ENCODE data around the gene HAPLN3. TPM values are rescaled to one million over a fixed set of nuclear protein-coding genes. Genes with fewer than 3 reads are reported as not detected.

The HAPLN3 gene
- total and polyA plus RNA-seq, 10 of the 15 experiments (the other 5 are each of a cell fraction or from before 2014, with no cell fraction given) = 0.20 to 5.0 (median 1.4) TPM; not detected in 1

- no peak overlapping the region for H3K4me3 ChIP-seq
- H3K79me2 ChIP-seq (ENCODE audit: control insufficient read depth, insufficient read depth, low read length) = no peaks in the 10 kb centered on the region
- RAD21 ChIA-PET (ENCODE audit: unreplicated experiment) = no interaction called here
- no peaks in the 10 kb centered on the region for H3K36me3 ChIP-seq (ENCODE audit: control insufficient read depth in 2 of 2, insufficient read depth in 2 of 2, low read length in 1 of 2)
- no peak overlapping the region for H3K9ac ChIP-seq (ENCODE audit: control insufficient read depth, insufficient read depth, low read length)
- POLR2A ChIA-PET = no interaction called here
- 37% methylated on average over 7 of the region's 7 CpGs for WGBS (ENCODE audit: insufficient coverage, insufficient replicate concordance, low lambda C conversion rate, missing lambda C conversion rate)
- CTCF ChIA-PET = interaction anchor here (1.4 kb wide), 1 partner anchor 20 kb away, joined by 4 read pairs; no protein-coding TSS in a partner anchor
- no peaks in the 10 kb centered on the region for H3K27me3 ChIP-seq (replicated peaks in 1 of 2; ENCODE audit: control insufficient read depth in 2 of 2, insufficient read depth in 2 of 2, low read length in 1 of 2)
- H3K27ac ChIP-seq (ENCODE audit: control insufficient read depth, insufficient read depth) = no peak overlapping the region
- FAIRE-seq = no peak
- intact Hi-C loops (cut with micrococcal nuclease; ENCODE audit: unreplicated experiment) = no loop called here
- no peaks in the 10 kb centered on the region; the same call in 2 of the 3 replicates for H3K9me3 ChIP-seq (replicated peaks; ENCODE audit: control insufficient read depth, insufficient read depth, low read length)
- SMC1A ChIA-PET (ENCODE audit: uncharacterized antibody, unreplicated experiment) = no interaction called here
- BruUV-seq (replicated peaks) = no TSS peak
- TF ChIP-seq SUZ12 (IDR thresholded peaks at IDR 0.05; ENCODE audit: unreplicated experiment) = no peak
- TF ChIP-seq CREM (IDR thresholded peaks at IDR 0.05; ENCODE audit: low read depth) = no peak
- no peak for TF ChIP-seq PKNOX1 (IDR thresholded peaks at IDR 0.05)
- no peaks in the 10 kb centered on the region for H3K4me1 ChIP-seq (ENCODE audit: control insufficient read depth, insufficient read depth, low read length)
- no peak overlapping the region for H3K4me2 ChIP-seq (ENCODE audit: control insufficient read depth, insufficient read depth)
- no peak for ATAC-seq
- no peaks in the 10 kb centered on the region for H4K20me1 ChIP-seq (ENCODE audit: control insufficient read depth, insufficient read depth)
- no peak overlapping the region for H2AFZ ChIP-seq (ENCODE audit: control insufficient read depth, low read depth, low read length)
- no peak for DNase-seq (ENCODE audit: low read depth, low spot score)
- in situ Hi-C loops (cut with MboI) = no loop called here
These were observed 35.8 kb downstream of the HAPLN3 start for GRCh38 chr15:88859550-88859949.

GRCh38 chr15:88858934-88859333 is 36.4 kb downstream of the HAPLN3 start:
- no TSS peak for BruUV-seq (replicated peaks)
- Histone ChIP-seq H4K20me1 (ENCODE audit: control insufficient read depth, insufficient read depth) (no peaks in the 10 kb centered on the region), H3K4me1 (ENCODE audit: control insufficient read depth, insufficient read depth, low read length) (no peaks in the 10 kb centered on the region), H3K9me3 (replicated peaks; ENCODE audit: control insufficient read depth, insufficient read depth, low read length) (no peaks in the 10 kb centered on the region; the same call in 2 of the 3 replicates), H3K9ac (ENCODE audit: control insufficient read depth, insufficient read depth, low read length) (no peak overlapping the region), H3K36me3 (ENCODE audit: control insufficient read depth in 2 of 2, insufficient read depth in 2 of 2, low read length in 1 of 2) (no peaks in the 10 kb centered on the region), H3K4me3 (no peak overlapping the region), H3K27ac (ENCODE audit: control insufficient read depth, insufficient read depth) (no peak overlapping the region), H3K4me2 (ENCODE audit: control insufficient read depth, insufficient read depth) (no peak overlapping the region), H3K27me3 (replicated peaks in 1 of 2; ENCODE audit: control insufficient read depth in 2 of 2, insufficient read depth in 2 of 2, low read length in 1 of 2) (no peaks in the 10 kb centered on the region), H2AFZ (ENCODE audit: control insufficient read depth, low read depth, low read length) (no peak overlapping the region), H3K79me2 (ENCODE audit: control insufficient read depth, insufficient read depth, low read length) (no peaks in the 10 kb centered on the region)
- in situ Hi-C loops (cut with MboI) = no loop called here
- POLR2A ChIA-PET = no interaction called here
- ATAC-seq (no peak), DNase-seq (ENCODE audit: low read depth, low spot score) (no peak), FAIRE-seq (no peak)
- 62% methylated on average over 11 of the region's 11 CpGs for whole genome bisulfite sequencing (ENCODE audit: insufficient coverage, insufficient replicate concordance, low lambda C conversion rate, missing lambda C conversion rate)
- CTCF ChIA-PET = no interaction called here
- RAD21 ChIA-PET (ENCODE audit: unreplicated experiment) = no interaction called here
- intact Hi-C loops (cut with micrococcal nuclease; ENCODE audit: unreplicated experiment) = no loop called here
- SMC1A ChIA-PET (ENCODE audit: uncharacterized antibody, unreplicated experiment) = no interaction called here
- TF ChIP-seq CHD4 (IDR thresholded peaks at IDR 0.05) (no peak), SREBF1 (IDR thresholded peaks at IDR 0.05; ENCODE audit: low read length) (no peak), TBL1XR1 (IDR thresholded peaks at IDR 0.05; ENCODE audit: low read depth, low read length) (no peak), TCF3 (IDR thresholded peaks at IDR 0.05; ENCODE audit: borderline replicate concordance, insufficient read depth, low read depth, low read length) (no peak), TCF7 (IDR thresholded peaks at IDR 0.05; ENCODE audit: borderline replicate concordance) (no peak), ZSCAN29 (IDR thresholded peaks at IDR 0.05) (no peak), IRF4 (IDR thresholded peaks at IDR 0.05; ENCODE audit: low read depth, low read length) (no peak), NFYA (IDR thresholded peaks at IDR 0.05; ENCODE audit: borderline replicate concordance, low read depth, low read length) (no peak), RELA (IDR thresholded peaks at IDR 0.05; ENCODE audit: borderline replicate concordance, partially characterized antibody) (no peak), PBX3 (IDR thresholded peaks at IDR 0.05; ENCODE audit: insufficient replicate concordance, low read depth, low read length) (no peak), BMI1 (IDR thresholded peaks at IDR 0.05; ENCODE audit: borderline replicate concordance) (no peak), E2F4 (IDR thresholded peaks at IDR 0.05; ENCODE audit: low read depth, low read length) (no peak)
